Vagina (tissue), 2 donors: ENCODE measurements around the gene KRTAP27-1. TPM values are rescaled to one million over a fixed set of nuclear protein-coding genes. Genes with fewer than 3 reads are reported as not detected.

ENCODE experiments used
- DNase-seq, 2 donors: peaks; one replicate each; pipeline ENCODE4 v3.0.0-alpha.2; 2017; ENCODE audit errors: extremely low spot score in 2 of 2
- H3K27ac ChIP-seq: fragments of 200-600 bp; sonication (generic); one replicate; pipeline ENCODE4 v1.5.1; 2019
- H3K27me3 ChIP-seq: fragments of 200-600 bp; sonication (generic); one replicate; pipeline ENCODE4 v1.5.1; 2019
- H3K36me3 ChIP-seq, 2 donors: fragments of 200-600 bp; sonication (generic); one replicate each; pipeline ENCODE4 v1.5.1; 2017 to 2019
- H3K4me1 ChIP-seq: fragments of 200-600 bp; sonication (generic); one replicate; pipeline ENCODE4 v1.5.1; 2019
- H3K4me3 ChIP-seq, 2 donors: fragments of 200-600 bp; sonication (generic); 1 replicate in 1 of 2; 2 replicates in 1 of 2; pipeline ENCODE4 v1.5.1; 2016 to 2019
- H3K9me3 ChIP-seq: fragments of 200-600 bp; sonication (generic); one replicate; pipeline ENCODE4 v1.5.1; 2019
- POLR2A ChIP-seq, 2 donors: fragments of 450-650 bp; IDR thresholded peaks; one replicate each; pipeline ENCODE4 v1.6.1; 2017; ENCODE audit warnings: antibody characterized with exemption in 2 of 2, mild to moderate bottlenecking in 2 of 2, moderate library complexity in 2 of 2
- POLR2AphosphoS5 ChIP-seq, 2 donors: sonication (generic); formaldehyde crosslinking; IDR thresholded peaks; one replicate each; pipeline ENCODE4 v1.9.0; 2017; ENCODE audit warnings: antibody characterized with exemption in 2 of 2, mild to moderate bottlenecking in 2 of 2, low read depth in 1 of 2; ENCODE audit not compliant: insufficient read depth in 1 of 2
- intact Hi-C: fragments of 100-400 bp; cut with DNase I; formaldehyde crosslinking; loops from one replicate; pipeline ENCODE4 v1.15.1; 2023
- total RNA-seq: library from RNA; depleted of rRNA; stranded (reverse); fragments of >200 nt; gene quantifications from one replicate; pipeline ENCODE4 v1.2.3, GENCODE V29; 2016
- TF ChIP-seq, protein P1 (sequence below), 3 experiments: fragments of 450-650 bp in 2 of 3; fragments of 200-600 bp in 1 of 3; sonication (generic) in 1 of 3; IDR thresholded peaks; one replicate each; pipeline ENCODE4 v1.5.1; 2017 to 2019; ENCODE audit warnings: antibody characterized with exemption in 3 of 3, mild to moderate bottlenecking in 2 of 3, moderate library complexity in 2 of 3

The KRTAP27-1 gene
- total RNA-seq, 1 donor from 2014 or later = not detected

- Histone ChIP-seq H3K4me1 (no peaks in the 10 kb centered on the region), H3K4me3 (no peak overlapping the region), H3K27me3 (no peaks in the 10 kb centered on the region), H3K36me3 (no peaks in the 10 kb centered on the region), H3K27ac (no peak overlapping the region), H3K9me3 (no peaks in the 10 kb centered on the region)
- TF ChIP-seq POLR2AphosphoS5 (IDR thresholded peaks at IDR 0.05; ENCODE audit: insufficient read depth in 1 of 2, low read depth in 1 of 2) = no peak
- TF ChIP-seq, protein P1, sequence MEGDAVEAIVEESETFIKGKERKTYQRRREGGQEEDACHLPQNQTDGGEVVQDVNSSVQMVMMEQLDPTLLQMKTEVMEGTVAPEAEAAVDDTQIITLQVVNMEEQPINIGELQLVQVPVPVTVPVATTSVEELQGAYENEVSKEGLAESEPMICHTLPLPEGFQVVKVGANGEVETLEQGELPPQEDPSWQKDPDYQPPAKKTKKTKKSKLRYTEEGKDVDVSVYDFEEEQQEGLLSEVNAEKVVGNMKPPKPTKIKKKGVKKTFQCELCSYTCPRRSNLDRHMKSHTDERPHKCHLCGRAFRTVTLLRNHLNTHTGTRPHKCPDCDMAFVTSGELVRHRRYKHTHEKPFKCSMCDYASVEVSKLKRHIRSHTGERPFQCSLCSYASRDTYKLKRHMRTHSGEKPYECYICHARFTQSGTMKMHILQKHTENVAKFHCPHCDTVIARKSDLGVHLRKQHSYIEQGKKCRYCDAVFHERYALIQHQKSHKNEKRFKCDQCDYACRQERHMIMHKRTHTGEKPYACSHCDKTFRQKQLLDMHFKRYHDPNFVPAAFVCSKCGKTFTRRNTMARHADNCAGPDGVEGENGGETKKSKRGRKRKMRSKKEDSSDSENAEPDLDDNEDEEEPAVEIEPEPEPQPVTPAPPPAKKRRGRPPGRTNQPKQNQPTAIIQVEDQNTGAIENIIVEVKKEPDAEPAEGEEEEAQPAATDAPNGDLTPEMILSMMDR (IDR thresholded peaks at IDR 0.05) = no peak
- no peak for TF ChIP-seq POLR2A (IDR thresholded peaks at IDR 0.05)
- DNase-seq = no peak
- intact Hi-C loops = no loop called here
Measured at GRCh38 chr21:30332681-30333080, 4.8 kb downstream of the KRTAP27-1 start.

- intact Hi-C loops = no loop called here
- Histone ChIP-seq H3K36me3 (no peaks in the 10 kb centered on the region), H3K27me3 (no peaks in the 10 kb centered on the region), H3K4me1 (no peaks in the 10 kb centered on the region), H3K4me3 (no peak overlapping the region), H3K9me3 (no peaks in the 10 kb centered on the region), H3K27ac (no peak overlapping the region)
- TF ChIP-seq POLR2A (IDR thresholded peaks at IDR 0.05) (no peak), POLR2AphosphoS5 (IDR thresholded peaks at IDR 0.05; ENCODE audit: insufficient read depth in 1 of 2, low read depth in 1 of 2) (no peak)
- DNase-seq = no peak
Measured at GRCh38 chr21:30329203-30329875, 8.2 kb downstream of the KRTAP27-1 start.

DNA sequence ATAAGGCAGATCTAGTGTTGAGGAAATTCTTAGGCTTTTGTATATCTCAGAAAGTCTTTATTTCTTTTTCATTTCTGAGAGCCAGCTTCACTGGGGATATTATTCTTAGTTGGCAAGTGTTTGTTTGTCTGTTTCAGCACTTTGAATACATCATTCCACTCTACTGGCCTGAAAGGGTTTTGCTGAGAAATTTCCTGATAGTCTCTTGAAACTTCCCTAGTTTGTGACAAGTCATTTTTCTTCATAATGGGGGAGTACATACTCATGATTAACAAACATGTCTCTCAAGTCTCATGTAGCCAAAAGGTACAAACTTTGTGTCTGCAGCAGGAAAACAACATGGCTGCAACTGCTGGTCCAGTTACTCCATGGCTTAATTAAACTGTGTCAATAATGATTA lies 11.1 kb downstream of the KRTAP27-1 start:
- Histone ChIP-seq H3K27me3 (no peaks in the 10 kb centered on the region), H3K27ac (no peak overlapping the region), H3K36me3 (no peaks in the 10 kb centered on the region), H3K9me3 (no peaks in the 10 kb centered on the region), H3K4me1 (no peaks in the 10 kb centered on the region), H3K4me3 (no peak overlapping the region)
- DNase-seq = no peak
- no peak for TF ChIP-seq POLR2AphosphoS5 (IDR thresholded peaks at IDR 0.05; ENCODE audit: insufficient read depth in 1 of 2, low read depth in 1 of 2)
- TF ChIP-seq POLR2A (IDR thresholded peaks at IDR 0.05) = no peak
- intact Hi-C loops = no loop called here

DNA sequence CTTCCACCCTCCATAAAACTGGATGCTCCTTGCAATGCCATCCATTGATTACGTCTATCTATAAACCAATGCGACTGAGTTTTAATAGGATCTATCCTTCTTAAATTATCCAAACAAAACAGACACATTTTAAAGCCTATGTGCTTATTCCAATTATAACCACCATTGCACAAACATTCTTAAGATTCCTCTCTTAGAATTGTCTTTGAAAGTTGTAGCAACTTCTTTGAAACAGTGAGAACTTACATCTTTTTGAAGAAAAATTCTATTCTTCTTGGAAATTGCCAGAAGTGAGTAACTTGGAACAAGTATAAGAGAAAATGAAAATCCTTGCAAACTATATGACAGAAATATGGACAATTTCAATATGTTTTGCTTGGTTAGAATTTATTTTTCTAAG lies 17.3 kb downstream of the KRTAP27-1 start, which contains the start of gene KRTAP26-1:
TSS of gene KRTAP26-1 (minus strand) at position 101 of the 400 bp plus-strand sequence. CDS start 280 bp downstream, outside the sequence.
- H3K9me3 ChIP-seq = no peaks in the 10 kb centered on the region
- H3K4me1 ChIP-seq = no peaks in the 10 kb centered on the region
- no peak within 1 kb of the TSS for H3K4me3 ChIP-seq
- H3K27ac ChIP-seq = no peak within 1 kb of the TSS
- intact Hi-C loops = no loop called here
- H3K27me3 ChIP-seq = no peaks in the 10 kb centered on the region
- DNase-seq = no peak
- TF ChIP-seq POLR2AphosphoS5 (IDR thresholded peaks at IDR 0.05; ENCODE audit: insufficient read depth in 1 of 2, low read depth in 1 of 2) (no peak), POLR2A (IDR thresholded peaks at IDR 0.05) (no peak)
- TF ChIP-seq, protein P1 (IDR thresholded peaks at IDR 0.05) = no peak
- no peaks in the 10 kb centered on the region for H3K36me3 ChIP-seq

DNA sequence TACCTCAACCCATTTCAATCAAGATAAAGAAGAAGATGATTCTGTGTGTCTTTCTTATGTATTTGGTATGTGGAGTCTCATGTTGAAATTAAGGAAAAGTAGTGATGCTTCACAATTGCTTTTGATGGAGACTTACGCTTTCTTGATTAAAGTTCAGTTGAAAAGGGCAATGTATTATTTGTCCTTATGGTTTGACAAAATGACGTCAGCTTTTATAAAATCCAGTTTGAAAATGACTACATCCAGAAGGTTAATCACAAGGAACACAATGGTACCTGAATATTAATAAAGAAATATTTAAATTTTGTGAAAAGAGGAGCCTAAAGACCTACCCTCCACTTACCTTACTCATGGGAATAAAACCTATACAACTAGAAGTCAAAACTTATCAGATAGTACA lies 21.8 kb downstream of the KRTAP27-1 start:
- TF ChIP-seq POLR2A (IDR thresholded peaks at IDR 0.05) = no peak
- TF ChIP-seq POLR2AphosphoS5 (IDR thresholded peaks at IDR 0.05; ENCODE audit: insufficient read depth in 1 of 2, low read depth in 1 of 2) = no peak
- TF ChIP-seq, protein P1 (IDR thresholded peaks at IDR 0.05) = no peak
- no peak for DNase-seq
- Histone ChIP-seq H3K4me1 (no peaks in the 10 kb centered on the region), H3K27ac (no peak overlapping the region), H3K9me3 (no peaks in the 10 kb centered on the region), H3K4me3 (no peak overlapping the region), H3K36me3 (no peaks in the 10 kb centered on the region), H3K27me3 (no peaks in the 10 kb centered on the region)
- intact Hi-C loops = no loop called here

- intact Hi-C loops = no loop called here
- TF ChIP-seq POLR2AphosphoS5 (IDR thresholded peaks at IDR 0.05; ENCODE audit: insufficient read depth in 1 of 2, low read depth in 1 of 2) = no peak
- TF ChIP-seq, protein P1 (IDR thresholded peaks at IDR 0.05) = no peak
- no peak for TF ChIP-seq POLR2A (IDR thresholded peaks at IDR 0.05)
- Histone ChIP-seq H3K4me3 (no peak overlapping the region), H3K9me3 (no peaks in the 10 kb centered on the region), H3K36me3 (no peaks in the 10 kb centered on the region), H3K4me1 (no peaks in the 10 kb centered on the region), H3K27me3 (no peaks in the 10 kb centered on the region), H3K27ac (no peak overlapping the region)
- no peak for DNase-seq
Measured at GRCh38 chr21:30306884-30307283, 30.6 kb downstream of the KRTAP27-1 start.
